Activated CD8-positive, alpha-beta memory T cell treated with anti-CD3 and anti-CD28 coated beads, Interleukin-2, amount 50 U/mL, for 1 hour (primary cell): ENCODE measurements around the gene ZNF490.

Experiments
- DNase-seq: peaks from one replicate; pipeline ENCODE4 v3.0.0-alpha.2; 2020; ENCODE audit errors: extremely low read depth

ZNF490 gene

GRCh38 chr19:12543855-12544254 is 66.8 kb downstream of the ZNF490 start:
- no peak for DNase-seq
